HuH-7 (cell line): Measurements from ENCODE around the gene ICAM5.
A peak's percentile ranks its signal among the peaks of the same experiment; 100 is the strongest.

Experiments used
- DNase-seq: peaks from one replicate; pipeline ENCODE4 v3.0.0; 2011; ENCODE audit warnings: low spot score

ICAM5 gene

GRCh38 chr19:10292206-10292788 lies 2.5 kb downstream of the ICAM5 start:
- DNase-seq: peak; percentile 91

DNA sequence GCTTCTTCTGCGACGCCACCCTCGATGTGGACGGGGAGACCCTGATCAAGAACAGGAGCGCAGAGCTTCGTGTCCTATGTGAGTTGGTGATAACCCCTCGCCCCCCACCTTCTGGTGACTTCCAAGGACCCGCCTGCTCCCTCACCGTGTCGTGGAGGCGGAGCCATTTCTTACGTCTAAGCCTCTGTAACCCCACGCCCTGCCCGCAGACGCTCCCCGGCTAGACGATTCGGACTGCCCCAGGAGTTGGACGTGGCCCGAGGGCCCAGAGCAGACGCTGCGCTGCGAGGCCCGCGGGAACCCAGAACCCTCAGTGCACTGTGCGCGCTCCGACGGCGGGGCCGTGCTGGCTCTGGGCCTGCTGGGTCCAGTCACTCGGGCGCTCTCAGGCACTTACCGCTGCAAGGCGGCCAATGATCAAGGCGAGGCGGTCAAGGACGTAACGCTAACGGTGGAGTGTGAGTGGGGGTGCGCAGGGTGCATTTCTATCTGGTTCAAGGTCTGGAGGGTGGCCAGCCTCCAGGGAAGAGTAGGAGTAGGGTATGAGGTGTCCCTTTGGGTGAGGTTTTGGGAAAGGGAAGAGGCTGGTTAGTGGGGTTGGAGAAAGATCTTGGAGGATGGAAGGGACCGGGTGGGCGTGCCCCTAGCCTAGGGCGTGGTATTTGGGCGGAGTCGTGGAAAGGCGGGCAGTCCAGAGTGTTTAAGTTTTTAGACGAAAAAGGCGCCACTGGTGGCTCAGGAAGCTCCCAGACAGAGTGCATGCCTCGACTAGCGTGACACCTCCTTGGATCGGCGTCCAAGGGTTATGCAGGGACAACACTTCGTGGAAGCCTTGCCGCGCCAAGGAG lies 3.3 kb downstream of the ICAM5 start:
- no peak for DNase-seq

GRCh38 chr19:10293637-10294367 lies 4.0 kb downstream of the ICAM5 start:
- no peak for DNase-seq

DNA sequence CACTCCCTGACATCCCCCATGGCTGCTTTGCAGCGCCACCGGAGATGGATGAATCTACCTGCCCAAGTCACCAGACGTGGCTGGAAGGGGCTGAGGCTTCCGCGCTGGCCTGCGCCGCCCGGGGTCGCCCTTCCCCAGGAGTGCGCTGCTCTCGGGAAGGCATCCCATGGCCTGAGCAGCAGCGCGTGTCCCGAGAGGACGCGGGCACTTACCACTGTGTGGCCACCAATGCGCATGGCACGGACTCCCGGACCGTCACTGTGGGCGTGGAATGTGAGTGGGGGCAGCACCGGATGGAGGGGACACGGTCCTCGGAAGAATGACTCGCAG lies 4.6 kb downstream of the ICAM5 start:
- DNase-seq: no peak

DNA sequence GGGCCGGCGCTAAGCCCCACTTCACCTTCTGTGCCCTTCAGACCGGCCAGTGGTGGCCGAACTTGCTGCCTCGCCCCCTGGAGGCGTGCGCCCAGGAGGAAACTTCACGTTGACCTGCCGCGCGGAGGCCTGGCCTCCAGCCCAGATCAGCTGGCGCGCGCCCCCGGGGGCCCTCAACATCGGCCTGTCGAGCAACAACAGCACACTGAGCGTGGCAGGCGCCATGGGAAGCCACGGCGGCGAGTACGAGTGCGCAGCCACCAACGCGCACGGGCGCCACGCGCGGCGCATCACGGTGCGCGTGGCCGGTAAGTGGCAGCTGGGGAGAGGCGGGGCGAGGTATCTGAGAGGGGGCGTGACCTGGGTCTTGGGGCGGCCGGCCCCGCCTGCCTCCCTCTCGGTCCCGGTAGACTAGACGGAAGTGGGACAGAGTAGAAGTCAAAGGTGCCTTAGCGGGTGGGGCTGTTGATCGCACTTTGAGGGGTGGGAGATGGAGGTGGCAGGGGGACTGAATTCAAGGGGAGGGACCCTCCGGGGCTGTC lies 5.6 kb downstream of the ICAM5 start:
- no peak for DNase-seq

GRCh38 chr19:10295847-10296591 lies 6.3 kb downstream of the ICAM5 start:
- no peak for DNase-seq

DNA sequence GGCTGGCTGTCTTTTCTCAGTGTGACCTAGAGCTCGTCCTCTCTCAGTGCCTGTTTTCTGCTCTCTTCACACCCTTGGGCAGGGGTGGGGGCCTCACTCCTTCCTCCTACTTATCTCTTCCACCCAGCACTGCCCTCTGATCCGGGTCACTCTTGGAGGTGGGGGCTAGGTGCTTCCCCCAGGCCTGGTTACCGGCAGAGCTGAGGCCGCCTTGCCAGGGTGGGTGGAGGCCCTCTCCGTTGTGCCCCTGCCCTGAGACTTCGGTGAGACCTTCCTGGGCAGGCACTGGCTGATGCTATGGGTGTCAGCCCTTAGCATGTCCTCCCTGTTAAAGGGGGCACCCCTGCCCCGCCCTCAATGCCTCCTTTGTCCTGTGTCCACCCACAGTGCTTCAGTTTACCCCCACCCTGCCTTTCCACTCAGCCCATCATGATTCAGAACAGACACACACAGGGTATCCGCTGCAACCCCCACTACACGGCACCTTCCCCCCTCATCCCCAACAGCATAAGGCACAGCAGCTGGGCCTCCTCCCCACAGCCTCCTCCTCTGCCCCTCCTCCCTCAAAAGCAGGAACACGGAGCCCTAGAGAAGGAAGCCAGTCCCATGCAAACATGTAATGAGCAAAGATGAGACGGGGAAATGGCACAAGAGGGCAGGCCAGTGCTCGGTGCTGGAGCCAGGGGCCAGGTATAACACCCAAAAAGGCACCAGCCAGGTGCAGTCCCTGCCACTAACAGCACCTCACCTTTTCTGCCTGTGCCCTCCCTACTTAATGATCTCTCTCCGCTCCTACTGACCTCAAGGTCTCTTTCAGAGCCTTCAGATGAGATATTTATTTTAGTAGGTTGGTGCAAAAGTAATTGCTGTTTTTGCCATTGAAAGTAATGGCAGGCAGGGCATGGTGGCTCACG lies 10.1 kb downstream of the ICAM5 start:
- DNase-seq: no peak

DNA sequence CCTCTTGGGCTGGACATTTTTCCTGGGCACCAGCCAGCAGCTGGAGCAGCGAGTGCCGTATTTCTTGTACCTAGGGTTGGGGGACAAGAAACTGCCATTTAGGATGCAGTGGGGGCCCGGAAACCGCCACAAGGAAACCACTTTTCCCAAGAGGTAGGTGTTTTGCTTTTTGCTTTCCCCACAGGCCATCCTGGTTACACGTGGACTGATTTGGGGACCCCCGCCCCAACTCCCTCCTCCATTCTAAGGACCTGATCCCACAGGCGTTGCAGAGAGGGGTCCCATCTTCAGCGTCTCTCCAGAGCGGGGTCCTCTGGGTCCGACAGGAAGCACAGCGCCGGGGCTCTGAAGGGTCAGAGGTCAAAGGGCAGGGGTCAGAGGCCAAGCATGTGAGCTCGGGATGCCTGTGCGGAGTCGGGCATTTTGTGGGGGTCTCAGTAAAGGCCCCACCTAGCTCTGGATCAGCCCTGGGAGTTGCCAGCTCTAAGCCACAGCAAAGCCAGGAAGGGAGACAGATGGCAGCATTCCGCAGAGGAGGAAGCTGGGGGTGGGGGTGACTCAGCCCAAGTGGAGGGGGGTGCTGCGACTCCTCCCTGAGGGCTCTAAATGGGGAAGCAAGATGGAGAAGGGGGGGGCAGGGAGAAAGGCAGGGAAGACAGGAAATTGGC lies 15.5 kb downstream of the ICAM5 start:
- no peak for DNase-seq

DNA sequence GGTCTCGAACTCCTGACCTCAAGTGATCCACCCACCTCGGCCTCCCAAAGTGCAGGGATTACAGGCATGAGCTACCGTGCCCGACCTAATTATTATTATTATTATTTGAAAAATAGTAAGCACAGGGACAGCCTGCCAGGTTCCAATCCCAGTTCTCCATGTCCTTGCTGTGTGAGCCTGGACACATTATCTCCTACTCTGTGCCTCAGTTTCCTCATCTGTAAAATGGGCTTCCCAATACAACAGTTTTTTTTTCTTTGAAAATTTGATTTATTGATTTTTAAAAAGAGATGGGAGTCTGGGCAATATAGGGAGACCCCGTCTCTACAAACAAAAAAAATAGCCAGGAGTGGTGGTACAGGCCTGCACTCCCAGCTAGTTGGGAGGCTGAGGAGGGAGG lies 16.6 kb downstream of the ICAM5 start:
- DNase-seq: no peak

DNA sequence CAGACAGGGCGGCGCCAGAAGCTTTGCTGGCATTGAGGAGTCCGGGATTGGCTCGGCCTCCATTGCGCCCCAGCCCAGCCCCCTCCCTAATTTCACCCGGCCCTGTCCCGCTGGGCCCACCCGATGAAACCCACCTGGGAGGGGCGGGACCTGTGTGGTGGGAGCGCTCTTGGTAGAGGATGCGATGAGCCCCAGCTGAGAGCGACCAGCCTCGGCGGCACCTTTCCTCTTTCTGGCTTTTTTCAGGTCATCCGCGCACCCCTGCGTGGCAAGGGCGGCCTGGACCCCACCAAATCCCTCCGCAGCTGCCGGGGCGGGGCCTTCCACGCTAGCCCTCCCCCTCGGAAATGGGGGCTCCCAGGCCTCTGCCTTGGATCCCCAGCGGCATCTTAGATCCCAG lies 19.7 kb downstream of the ICAM5 start, which contains the start of gene ZGLP1:
Gene ZGLP1 (minus strand): TSS at position 393 of the 400 bp plus-strand sequence.
- no peak for DNase-seq

- peak; percentile 95 for DNase-seq
These were observed 25.8 kb downstream of the ICAM5 start, which contains the start of gene FDX2 for GRCh38 chr19:10315335-10316214. Gene FDX2 (minus strand): TSS chr19:10316015. CDS start chr19:10315996, 19 bp downstream.

GRCh38 chr19:10316229-10317044 lies 26.7 kb downstream of the ICAM5 start:
- no peak for DNase-seq

DNA sequence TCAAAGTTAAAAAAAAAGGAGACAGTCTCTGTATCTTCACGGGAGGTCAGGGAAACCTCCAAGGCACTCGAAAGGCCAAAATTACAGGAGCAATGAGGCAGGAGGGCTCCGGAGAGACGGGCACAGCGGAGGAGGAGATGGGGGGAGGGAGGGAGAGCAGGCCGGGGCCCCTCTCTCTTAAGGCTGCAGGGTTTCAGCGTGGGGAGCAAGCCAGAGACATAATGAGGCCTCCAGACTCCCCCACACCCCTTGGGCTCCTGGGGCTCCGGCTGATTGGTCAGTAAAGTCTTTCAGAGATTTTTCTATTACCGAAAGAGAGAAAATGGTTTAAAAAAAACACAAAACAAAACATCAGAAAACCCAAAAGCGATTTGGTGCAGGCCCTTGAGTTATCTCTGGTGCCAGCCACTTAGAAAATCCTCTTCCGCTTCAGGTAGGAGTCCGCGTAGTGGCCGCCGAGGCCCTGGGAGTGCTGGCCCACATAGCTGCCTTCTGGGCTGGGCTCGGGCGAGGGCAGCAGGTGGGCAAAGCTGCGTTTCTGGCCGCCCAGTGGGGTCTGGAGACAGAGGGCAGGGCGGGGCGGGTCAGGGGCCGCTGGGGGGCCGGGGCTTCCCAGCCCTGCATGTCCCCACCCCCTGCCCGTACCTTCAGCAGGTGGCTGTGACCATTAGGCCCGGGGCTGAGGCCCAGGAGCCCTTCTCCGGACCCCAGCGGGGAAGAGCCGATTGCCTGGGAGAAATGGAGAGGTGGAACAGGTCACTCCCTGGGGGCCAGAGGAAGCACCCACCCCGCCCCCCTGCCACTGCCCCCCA lies 27.5 kb downstream of the ICAM5 start:
- no peak for DNase-seq

DNA sequence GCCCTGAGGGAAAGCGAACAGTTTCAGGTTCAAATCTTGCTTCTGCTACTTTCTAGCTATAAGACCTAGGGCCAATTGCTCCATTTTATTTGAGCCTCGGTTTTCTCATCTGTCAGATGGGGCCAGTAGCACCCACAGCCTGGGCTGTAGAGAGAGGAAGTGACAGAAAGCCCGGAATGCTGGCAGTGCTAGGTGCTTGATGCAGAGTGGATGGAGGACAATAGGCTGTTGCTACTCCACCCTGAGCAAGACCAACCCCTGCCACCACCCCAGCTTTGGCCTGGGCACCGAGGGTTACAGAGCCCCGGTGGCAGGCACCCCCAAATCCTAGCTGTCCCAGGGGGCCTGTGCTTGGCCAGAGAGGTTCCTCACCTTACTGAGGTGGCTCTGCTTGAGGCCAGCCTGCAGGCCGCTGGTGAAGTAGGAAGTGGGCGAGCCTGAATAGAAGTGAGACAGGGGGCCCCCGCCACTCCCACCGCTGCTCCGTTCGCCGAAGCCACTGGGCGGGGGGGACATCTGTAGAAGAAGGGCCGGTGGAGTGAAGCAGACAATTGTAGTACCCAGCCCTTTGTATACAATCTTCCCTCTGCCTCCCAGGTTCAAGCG lies 28.2 kb downstream of the ICAM5 start:
- DNase-seq: no peak

DNA sequence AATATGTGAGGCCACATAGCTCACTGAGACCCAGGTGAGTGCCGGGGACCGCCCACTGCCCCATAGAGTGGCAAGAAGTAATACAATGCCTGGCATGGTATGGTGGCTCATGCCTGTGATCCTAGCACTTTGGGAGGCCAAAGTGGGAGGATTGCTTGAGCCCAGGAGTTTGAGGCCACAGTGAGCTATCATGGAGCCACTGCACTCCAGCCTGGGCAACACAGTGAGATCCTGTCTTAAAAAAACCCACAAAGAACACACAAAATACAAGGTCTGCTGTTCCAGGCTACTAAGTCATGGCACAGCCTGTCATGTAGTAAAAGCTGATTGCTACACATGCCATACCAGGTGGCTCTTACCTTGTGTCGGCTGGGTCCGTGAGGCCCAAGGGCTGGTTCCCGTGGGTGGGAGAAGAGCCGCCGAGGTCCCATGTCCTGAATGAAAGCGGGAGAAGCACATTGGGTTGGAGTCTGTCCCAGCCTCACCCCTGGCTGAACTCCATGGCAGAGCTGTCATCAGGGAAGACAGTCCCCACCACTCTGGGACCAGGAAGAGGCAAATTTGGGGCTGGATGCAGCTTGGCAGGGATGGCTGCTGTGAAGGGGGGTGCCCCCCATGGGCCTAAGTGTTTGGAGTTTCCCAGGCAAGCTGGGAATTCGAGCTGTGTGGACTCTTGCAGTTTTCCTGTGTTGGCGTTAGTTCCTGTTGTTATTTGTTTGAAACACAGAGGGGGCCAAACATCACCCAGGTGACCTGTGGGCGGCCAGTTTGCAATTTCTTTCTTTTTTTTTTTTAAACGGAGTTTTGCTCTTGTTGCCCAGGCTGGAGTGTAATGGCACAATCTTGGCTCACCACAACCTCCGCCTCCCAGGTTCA lies 29.3 kb downstream of the ICAM5 start:
- no peak for DNase-seq
